ENCODE measurements around the gene SYNPO2. TPM values are rescaled to one million over a fixed set of nuclear protein-coding genes. Genes with fewer than 3 reads are reported as not detected.
A peak's percentile ranks its signal among the peaks of the same experiment; 100 is the strongest.

SYNPO2 gene
- total RNA-seq, 1 donor from 2014 or later, result 0.09 TPM

DNA sequence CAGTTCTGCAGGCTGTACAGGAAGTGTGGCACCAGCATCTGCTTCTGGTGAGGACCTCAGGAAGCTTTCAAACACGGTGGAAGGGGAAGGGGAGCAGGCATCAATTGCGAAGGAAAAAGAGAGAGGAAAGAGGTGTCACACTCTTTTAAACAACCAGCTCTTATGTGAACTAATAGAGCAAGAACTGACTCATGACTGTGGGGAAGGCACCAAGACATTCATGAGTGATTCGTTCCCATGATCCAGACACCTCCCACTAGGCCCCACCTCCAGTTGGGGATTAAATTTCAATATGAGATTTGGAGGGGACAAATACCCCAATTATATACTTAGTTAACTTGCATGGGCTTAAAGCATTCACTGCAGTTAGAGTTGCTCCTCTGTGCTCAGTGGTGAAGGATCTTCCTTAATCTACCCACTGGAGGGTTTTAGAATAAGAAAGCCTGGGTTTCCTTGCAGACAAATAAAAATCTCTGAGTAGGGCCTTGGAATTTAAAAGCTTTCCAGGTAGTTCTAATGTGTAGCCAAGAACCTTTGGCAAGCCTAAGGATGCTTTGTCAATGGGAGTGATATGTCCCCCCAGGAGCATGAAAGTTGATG is 60.0 kb downstream of the SYNPO2 start:
- H3K4me2 ChIP-seq, result no peak overlapping the region

DNA sequence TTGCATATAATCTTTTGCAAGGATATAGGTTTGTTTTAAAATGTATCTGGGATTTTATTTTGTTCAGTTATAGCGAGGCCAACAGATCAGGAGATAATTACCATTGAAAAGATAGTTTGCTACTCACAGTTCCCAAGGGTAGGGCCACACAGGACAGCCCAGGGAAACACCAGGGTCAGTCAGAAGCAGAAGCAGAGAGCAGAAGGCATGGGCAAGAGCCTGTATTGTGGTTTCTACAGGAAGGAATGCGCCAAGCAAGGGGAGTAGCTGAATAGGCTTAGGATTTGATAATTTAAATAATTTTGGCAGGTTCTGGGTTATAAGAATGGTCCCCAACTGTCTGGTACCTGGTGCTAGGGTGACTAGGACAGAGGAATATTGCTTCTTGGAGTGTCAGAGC is 61.6 kb downstream of the SYNPO2 start:
- no peak overlapping the region for H3K4me3 ChIP-seq
- H3K4me2 ChIP-seq, result no peak overlapping the region
- no peak for DNase-seq (ENCODE audit: low spot score)
- TF ChIP-seq EZH2phosphoT487 (IDR thresholded peaks at IDR 0.05) (no peak), CTCF (IDR thresholded peaks at IDR 0.05) (no peak), EZH2 (IDR thresholded peaks at IDR 0.05) (no peak)
- no peaks in the 10 kb centered on the region for H3F3A ChIP-seq (ENCODE audit: low read depth)
- H4K20me1 ChIP-seq (ENCODE audit: low read depth), result no peaks in the 10 kb centered on the region
- Mint-ChIP-seq H3K27ac (no peak overlapping the region), H3K27me3 (ENCODE audit: insufficient read depth, low read depth) (no peaks in the 10 kb centered on the region), H3K36me3 (no peaks in the 10 kb centered on the region), H3K9me3 (no peaks in the 10 kb centered on the region), H3K4me1 (no peaks in the 10 kb centered on the region), H3K4me3 (no peak overlapping the region)
- H3K27me3 ChIP-seq, result no peaks in the 10 kb centered on the region
- H2AFZ ChIP-seq (replicated peaks), result no peak overlapping the region
- no peaks in the 10 kb centered on the region for H3K79me2 ChIP-seq (ENCODE audit: low read depth)
- no peaks in the 10 kb centered on the region for H3K9me3 ChIP-seq (ENCODE audit: low read depth)
- H3K4me1 ChIP-seq, result no peaks in the 10 kb centered on the region
- no peak overlapping the region for H3K27ac ChIP-seq
- no peak overlapping the region for H3K9ac ChIP-seq
- H3K36me3 ChIP-seq, result no peaks in the 10 kb centered on the region

More for the DNA sequence above, 60.0 kb downstream of the SYNPO2 start:
- Histone ChIP-seq H4K20me1 (ENCODE audit: low read depth) (no peaks in the 10 kb centered on the region), H3K27me3 (no peaks in the 10 kb centered on the region), H3K4me3 (no peak overlapping the region), H3K9me3 (ENCODE audit: low read depth) (no peaks in the 10 kb centered on the region), H3K9ac (no peak overlapping the region), H3K79me2 (ENCODE audit: low read depth) (no peaks in the 10 kb centered on the region), H3K4me1 (no peaks in the 10 kb centered on the region), H3K27ac (no peak overlapping the region), H2AFZ (replicated peaks) (peak overlapping the region; percentile 33), H3K36me3 (no peaks in the 10 kb centered on the region), H3F3A (ENCODE audit: low read depth) (no peaks in the 10 kb centered on the region)
- Mint-ChIP-seq H3K9me3 (no peaks in the 10 kb centered on the region), H3K27ac (no peak overlapping the region), H3K27me3 (ENCODE audit: insufficient read depth, low read depth) (no peaks in the 10 kb centered on the region), H3K36me3 (no peaks in the 10 kb centered on the region), H3K4me1 (no peaks in the 10 kb centered on the region), H3K4me3 (no peak overlapping the region)
- TF ChIP-seq EZH2phosphoT487 (IDR thresholded peaks at IDR 0.05) (no peak), CTCF (IDR thresholded peaks at IDR 0.05) (no peak), EZH2 (IDR thresholded peaks at IDR 0.05) (no peak)
- DNase-seq (ENCODE audit: low spot score), result no peak

- Histone ChIP-seq H3K27ac (no peak overlapping the region), H3K4me2 (no peak overlapping the region), H2AFZ (replicated peaks) (no peak overlapping the region), H3K4me1 (no peaks in the 10 kb centered on the region), H3K36me3 (no peaks in the 10 kb centered on the region), H3F3A (ENCODE audit: low read depth) (no peaks in the 10 kb centered on the region), H3K4me3 (no peak overlapping the region), H4K20me1 (ENCODE audit: low read depth) (no peaks in the 10 kb centered on the region), H3K79me2 (ENCODE audit: low read depth) (no peaks in the 10 kb centered on the region), H3K27me3 (no peaks in the 10 kb centered on the region), H3K9ac (no peak overlapping the region), H3K9me3 (ENCODE audit: low read depth) (no peaks in the 10 kb centered on the region)
- Mint-ChIP-seq H3K9me3 (no peaks in the 10 kb centered on the region), H3K4me1 (no peaks in the 10 kb centered on the region), H3K27ac (no peak overlapping the region), H3K27me3 (ENCODE audit: insufficient read depth, low read depth) (no peaks in the 10 kb centered on the region), H3K36me3 (no peaks in the 10 kb centered on the region), H3K4me3 (no peak overlapping the region)
- DNase-seq (ENCODE audit: low spot score), result no peak
- TF ChIP-seq EZH2phosphoT487 (IDR thresholded peaks at IDR 0.05) (no peak), CTCF (IDR thresholded peaks at IDR 0.05) (no peak), EZH2 (IDR thresholded peaks at IDR 0.05) (no peak)
Measured at GRCh38 chr4:118950929-118951570, 62.4 kb downstream of the SYNPO2 start.
